Measurements from ENCODE around the gene ASIC1. TPM values are rescaled to one million over a fixed set of nuclear protein-coding genes. Genes with fewer than 3 reads are reported as not detected.
"Not testable (repeated sequence)": the region's sequence is repeated elsewhere in the genome, so short reads cannot be mapped to it uniquely, and the experiment has no call there.

The ASIC1 gene
- total RNA-seq, 1 donor from 2014 or later = not detected

- ChIA-PET CTCF (interaction anchor here (0.5 kb wide), 1 partner anchor 43 kb away, joined by 5 read pairs; no protein-coding TSS in a partner anchor), POLR2A (interaction anchor here (1.0 kb wide), 1 partner anchor 183 kb away, joined by 3 read pairs; the partner anchor contains the start of gene BCDIN3D)
- Mint-ChIP-seq H3K4me1 (peaks cover 16% of the 10 kb centered on the region), H3K9me3 (peaks cover 3% of the 10 kb centered on the region), H3K27ac (no peak overlapping the region), H3K36me3 (ENCODE audit: low read depth) (peaks cover 4% of the 10 kb centered on the region), H3K27me3 (no peaks in the 10 kb centered on the region), H3K4me3 (no peak overlapping the region)
- DNase-seq (no peak), ATAC-seq (ENCODE audit: low read depth) (no peak)
- no peak for TF ChIP-seq CTCF (IDR thresholded peaks at IDR 0.05)
- intact Hi-C loops (cut with micrococcal nuclease) = loop anchor here (10.0 kb wide), 1 partner anchor 1208 kb away; the partner anchor contains the start of gene DAZAP2
Observed at GRCh38 chr12:50026691-50027090, 30.7 kb upstream of the ASIC1 start.

- H3K36me3 Mint-ChIP-seq (ENCODE audit: low read depth); H3K27ac Mint-ChIP-seq; ATAC-seq (ENCODE audit: low read depth): not testable (repeated sequence)
Observed at GRCh38 chr12:50030449-50030848, 26.9 kb upstream of the ASIC1 start.

GRCh38 chr12:50032515-50032853 lies 24.9 kb upstream of the ASIC1 start:
- ChIA-PET CTCF (interaction anchor here (0.8 kb wide), 1 partner anchor 15 kb away, joined by 3 read pairs; no protein-coding TSS in a partner anchor), POLR2A (interaction anchor here (0.7 to 1.3 kb wide), 2 partner anchors 134 to 190 kb away, joined by 4 to 5 read pairs; no protein-coding TSS in a partner anchor)
- no peak for ATAC-seq (ENCODE audit: low read depth)
- TF ChIP-seq CTCF (IDR thresholded peaks at IDR 0.05) = no peak
- peaks cover 13% of the 10 kb centered on the region for H3K4me1 Mint-ChIP-seq
- H3K9me3 Mint-ChIP-seq = no peaks in the 10 kb centered on the region
- no peak overlapping the region for H3K27ac Mint-ChIP-seq
- peak overlapping the region; percentile 38 for H3K4me3 Mint-ChIP-seq
- intact Hi-C loops (cut with micrococcal nuclease) = no loop called here
- H3K27me3 Mint-ChIP-seq = peaks cover 2% of the 10 kb centered on the region
- DNase-seq = no peak
- no peaks in the 10 kb centered on the region for H3K36me3 Mint-ChIP-seq (ENCODE audit: low read depth)

More at GRCh38 chr12:50030449-50030848, 26.9 kb upstream of the ASIC1 start:
- intact Hi-C loops (cut with micrococcal nuclease); H3K4me3 Mint-ChIP-seq; DNase-seq; H3K27me3 Mint-ChIP-seq; H3K9me3 Mint-ChIP-seq: not testable (repeated sequence)
- POLR2A ChIA-PET = interaction anchor here (0.7 kb wide), 1 partner anchor 1141 kb away, joined by 4 read pairs; no protein-coding TSS in a partner anchor
- CTCF ChIA-PET = interaction anchor here (1.9 kb wide), 1 partner anchor 9 kb away, joined by 7 read pairs; no protein-coding TSS in a partner anchor
- peaks cover 16% of the 10 kb centered on the region for H3K4me1 Mint-ChIP-seq

- CTCF ChIA-PET = interaction anchor here (1.3 kb wide), 1 partner anchor 66 kb away, joined by 3 read pairs; no protein-coding TSS in a partner anchor
- intact Hi-C loops (cut with micrococcal nuclease) = no loop called here
- Mint-ChIP-seq H3K9me3 (no peaks in the 10 kb centered on the region), H3K27me3 (peaks cover 2% of the 10 kb centered on the region), H3K36me3 (ENCODE audit: low read depth) (no peaks in the 10 kb centered on the region), H3K27ac (peak overlapping the region; percentile 74), H3K4me1 (peaks cover 13% of the 10 kb centered on the region), H3K4me3 (peak overlapping the region; percentile 78)
- ATAC-seq (ENCODE audit: low read depth) = peak; percentile 73
- POLR2A ChIA-PET = interaction anchor here (0.7 to 1.3 kb wide), 4 partner anchors 60 to 1065 kb away, joined by 4 to 13 read pairs (median 7); partner anchors contain the start of gene AQP6
- TF ChIP-seq CTCF (IDR thresholded peaks at IDR 0.05) = no peak
- DNase-seq = no peak
Observed at GRCh38 chr12:50032854-50033581, 24.4 kb upstream of the ASIC1 start.

- DNase-seq = no peak
- Mint-ChIP-seq H3K36me3 (ENCODE audit: low read depth) (no peaks in the 10 kb centered on the region), H3K9me3 (no peaks in the 10 kb centered on the region), H3K27me3 (peaks cover 2% of the 10 kb centered on the region), H3K4me1 (peaks cover 4% of the 10 kb centered on the region), H3K4me3 (no peak overlapping the region), H3K27ac (no peak overlapping the region)
- no peak for ATAC-seq (ENCODE audit: low read depth)
- TF ChIP-seq CTCF (IDR thresholded peaks at IDR 0.05) = no peak
- intact Hi-C loops (cut with micrococcal nuclease) = loop anchor here (5.0 kb wide), 1 partner anchor 34 kb away; no protein-coding TSS in a partner anchor
- POLR2A ChIA-PET = no interaction called here
- CTCF ChIA-PET = interaction anchor here (0.6 to 3.0 kb wide), 8 partner anchors 8 to 93 kb away, joined by 3 to 16 read pairs (median 8); no protein-coding TSS in a partner anchor
Observed at GRCh38 chr12:50038336-50038735, 19.1 kb upstream of the ASIC1 start.

All from activated B cell treated with CpG ODN at 0.5 μM for 24 hours (primary cell).